ENCODE measurements around the gene GRM3.

Gene GRM3

DNA sequence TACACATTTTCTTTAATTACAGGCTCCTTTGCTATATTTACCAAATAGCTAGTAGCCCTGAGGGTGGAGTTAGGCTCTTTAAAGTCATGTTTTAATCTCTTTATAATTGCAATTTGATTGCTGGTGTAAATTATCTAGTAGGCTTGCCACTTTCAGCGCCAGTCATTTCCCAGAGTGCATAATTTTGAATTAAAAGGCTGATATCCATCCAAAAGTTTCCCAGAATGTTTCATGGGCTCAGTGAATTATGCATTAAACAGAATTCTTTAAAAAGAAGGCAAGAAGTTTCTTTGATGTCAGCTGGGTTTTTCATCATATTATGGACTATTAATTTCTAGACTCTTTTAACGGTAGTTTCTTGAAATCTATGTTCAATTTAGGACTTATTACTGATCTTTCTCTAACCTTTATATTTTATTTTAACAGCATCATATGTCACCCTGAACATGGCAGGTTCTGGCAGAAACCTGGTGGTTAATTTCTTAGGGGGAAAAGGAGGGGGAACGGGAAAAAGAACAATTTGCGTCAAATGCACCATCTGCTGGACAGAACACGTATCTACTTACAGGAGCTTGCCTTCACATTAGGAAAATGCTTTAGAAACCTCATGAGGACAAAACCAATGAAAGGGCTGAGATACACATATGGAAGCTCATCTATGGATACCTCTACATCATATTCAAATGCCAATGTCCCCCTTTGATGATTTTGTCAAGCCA is 171.1 kb downstream of the GRM3 start:
- TF ChIP-seq, protein P1, sequence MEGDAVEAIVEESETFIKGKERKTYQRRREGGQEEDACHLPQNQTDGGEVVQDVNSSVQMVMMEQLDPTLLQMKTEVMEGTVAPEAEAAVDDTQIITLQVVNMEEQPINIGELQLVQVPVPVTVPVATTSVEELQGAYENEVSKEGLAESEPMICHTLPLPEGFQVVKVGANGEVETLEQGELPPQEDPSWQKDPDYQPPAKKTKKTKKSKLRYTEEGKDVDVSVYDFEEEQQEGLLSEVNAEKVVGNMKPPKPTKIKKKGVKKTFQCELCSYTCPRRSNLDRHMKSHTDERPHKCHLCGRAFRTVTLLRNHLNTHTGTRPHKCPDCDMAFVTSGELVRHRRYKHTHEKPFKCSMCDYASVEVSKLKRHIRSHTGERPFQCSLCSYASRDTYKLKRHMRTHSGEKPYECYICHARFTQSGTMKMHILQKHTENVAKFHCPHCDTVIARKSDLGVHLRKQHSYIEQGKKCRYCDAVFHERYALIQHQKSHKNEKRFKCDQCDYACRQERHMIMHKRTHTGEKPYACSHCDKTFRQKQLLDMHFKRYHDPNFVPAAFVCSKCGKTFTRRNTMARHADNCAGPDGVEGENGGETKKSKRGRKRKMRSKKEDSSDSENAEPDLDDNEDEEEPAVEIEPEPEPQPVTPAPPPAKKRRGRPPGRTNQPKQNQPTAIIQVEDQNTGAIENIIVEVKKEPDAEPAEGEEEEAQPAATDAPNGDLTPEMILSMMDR (IDR thresholded peaks at IDR 0.05; ENCODE audit: insufficient read depth, low read depth, low read length, missing control alignments), result peak; percentile 47
- DNase-seq (ENCODE audit: low read depth), result peak; percentile 48
- no peak overlapping the region for H3K4me3 ChIP-seq (ENCODE audit: low read depth, low read length)

DNA sequence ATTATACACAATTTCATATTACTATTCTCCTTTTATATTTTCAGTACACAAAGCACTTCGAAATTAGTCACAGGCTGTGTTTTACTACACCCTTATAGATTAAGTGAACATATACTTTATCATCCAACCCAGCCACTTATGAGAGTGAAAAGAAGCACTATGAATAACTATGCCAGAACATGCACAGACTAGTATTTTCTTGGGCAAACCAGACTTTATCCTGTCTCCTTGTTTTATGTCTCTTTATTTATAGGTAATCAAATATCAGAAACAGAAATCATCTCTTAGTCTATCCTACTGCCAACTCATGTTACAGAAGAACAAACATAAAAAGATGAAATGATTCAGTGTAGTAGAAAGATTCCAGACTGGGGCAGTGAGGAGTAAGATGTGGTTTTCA is 171.8 kb downstream of the GRM3 start:
- TF ChIP-seq, protein P1 (IDR thresholded peaks at IDR 0.05; ENCODE audit: insufficient read depth, low read depth, low read length, missing control alignments), result no peak
- no peak overlapping the region for H3K4me3 ChIP-seq (ENCODE audit: low read depth, low read length)

DNA sequence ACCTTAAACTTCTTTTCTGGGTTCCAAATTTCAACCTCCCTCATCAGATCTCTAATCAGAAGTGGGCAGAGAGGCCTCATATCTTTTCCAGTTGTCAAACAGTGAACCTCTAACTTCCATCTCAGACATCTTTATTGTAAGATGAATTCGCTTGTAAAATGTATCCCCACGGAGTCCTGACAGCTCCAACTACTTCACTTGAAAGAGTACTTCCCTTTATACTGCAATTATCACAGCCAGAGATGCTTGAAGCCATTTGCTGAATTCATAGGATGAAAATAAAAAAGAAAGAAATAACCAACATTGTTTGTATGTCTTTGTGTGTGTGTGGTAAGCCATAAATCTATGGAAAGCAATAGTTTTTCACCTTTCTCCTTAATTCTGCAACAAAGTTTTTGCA is 175.2 kb downstream of the GRM3 start:
- TF ChIP-seq, protein P1 (IDR thresholded peaks at IDR 0.05; ENCODE audit: insufficient read depth, low read depth, low read length, missing control alignments), result no peak

More for the DNA sequence above, 171.8 kb downstream of the GRM3 start:
- no peak for DNase-seq (ENCODE audit: low read depth)

DNA sequence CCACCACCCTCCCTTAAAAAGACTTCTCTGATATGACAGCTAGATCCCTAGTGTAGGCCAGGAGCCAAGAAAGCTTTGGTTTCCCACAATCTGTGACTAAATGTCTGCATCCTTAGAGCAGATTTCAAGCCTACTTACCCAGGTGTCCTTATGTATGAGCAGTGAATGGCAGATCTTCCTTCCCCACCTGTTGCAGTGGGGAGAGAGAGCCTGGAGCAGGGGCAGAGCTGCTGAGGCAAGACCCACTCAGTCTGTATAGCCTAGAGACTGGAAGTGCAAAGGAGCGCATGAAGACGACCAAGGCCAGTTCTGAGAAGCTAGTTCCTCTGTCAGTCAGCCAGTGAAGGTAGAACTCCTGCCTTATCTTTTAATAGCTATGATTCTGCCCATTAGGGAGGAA is 180.1 kb downstream of the GRM3 start:
- no peak overlapping the region for H3K4me3 ChIP-seq (ENCODE audit: low read depth, low read length)
- TF ChIP-seq, protein P1 (IDR thresholded peaks at IDR 0.05; ENCODE audit: insufficient read depth, low read depth, low read length, missing control alignments), result no peak
- DNase-seq (ENCODE audit: low read depth), result no peak

More for the DNA sequence above, 175.2 kb downstream of the GRM3 start:
- no peak for DNase-seq (ENCODE audit: low read depth)
- no peak overlapping the region for H3K4me3 ChIP-seq (ENCODE audit: low read depth, low read length)

DNA sequence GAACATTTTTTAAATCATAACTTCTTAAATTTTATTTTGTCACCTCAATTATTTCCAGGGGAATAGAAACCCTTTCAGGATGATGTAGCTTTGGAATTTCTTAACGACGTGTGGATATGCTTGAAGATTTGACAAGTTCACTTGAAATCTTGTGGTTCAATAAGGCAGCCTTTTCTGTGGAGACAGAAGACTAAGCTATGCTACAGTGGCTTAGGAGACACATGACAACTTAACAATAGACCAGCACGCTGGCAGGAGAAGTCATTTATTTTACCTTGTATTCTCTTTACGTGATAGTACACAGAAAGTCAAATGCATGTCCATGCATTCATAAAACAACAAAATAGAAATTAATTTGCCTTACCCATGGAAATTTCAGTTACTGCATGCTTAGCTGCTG is 181.6 kb downstream of the GRM3 start:
- TF ChIP-seq, protein P1 (IDR thresholded peaks at IDR 0.05; ENCODE audit: insufficient read depth, low read depth, low read length, missing control alignments), result no peak
- no peak for DNase-seq (ENCODE audit: low read depth)
- H3K4me3 ChIP-seq (ENCODE audit: low read depth, low read length), result no peak overlapping the region

DNA sequence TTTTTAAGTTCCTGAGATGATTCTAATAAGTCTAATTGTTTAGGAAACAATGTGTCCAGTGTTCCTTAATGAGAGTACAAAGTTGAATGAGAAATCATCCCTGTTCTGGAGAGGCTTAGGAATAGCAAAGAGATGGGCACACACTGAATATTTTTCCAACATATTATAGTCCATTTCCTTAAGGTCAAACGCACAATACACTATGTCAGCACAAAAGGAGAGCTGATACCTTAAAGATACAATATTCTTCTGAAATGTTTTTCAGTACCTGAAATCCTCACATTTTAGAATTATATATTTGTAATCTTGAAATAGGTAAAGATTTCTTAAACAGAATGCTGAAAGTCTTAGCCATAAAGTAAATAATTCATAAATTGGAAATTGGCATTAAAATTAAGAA is 183.2 kb downstream of the GRM3 start:
- TF ChIP-seq, protein P1 (IDR thresholded peaks at IDR 0.05; ENCODE audit: insufficient read depth, low read depth, low read length, missing control alignments), result no peak
- no peak overlapping the region for H3K4me3 ChIP-seq (ENCODE audit: low read depth, low read length)

DNA sequence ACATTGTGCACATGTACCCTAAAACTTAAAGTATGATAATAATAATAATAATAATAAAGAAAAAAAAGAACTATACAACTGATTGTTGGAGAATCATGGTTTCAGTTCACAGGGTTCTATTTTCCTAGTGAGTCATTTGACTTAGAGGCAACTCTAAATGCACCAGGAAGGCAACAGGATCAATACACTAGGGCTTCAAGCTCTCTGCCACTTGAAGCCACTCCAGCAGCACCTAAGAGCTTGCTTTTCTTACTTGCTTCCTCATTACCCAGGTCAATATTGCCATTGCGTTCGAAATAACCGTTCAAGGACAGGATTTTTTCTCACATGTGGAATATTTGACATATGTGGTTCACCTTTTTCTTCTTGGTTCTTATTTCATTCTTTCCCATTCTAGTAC is 189.7 kb downstream of the GRM3 start:
- TF ChIP-seq, protein P1 (IDR thresholded peaks at IDR 0.05; ENCODE audit: insufficient read depth, low read depth, low read length, missing control alignments), result no peak

More for the DNA sequence above, 183.2 kb downstream of the GRM3 start:
- DNase-seq (ENCODE audit: low read depth), result no peak

More for the DNA sequence above, 189.7 kb downstream of the GRM3 start:
- DNase-seq (ENCODE audit: low read depth), result no peak
- no peak overlapping the region for H3K4me3 ChIP-seq (ENCODE audit: low read depth, low read length)
